HG03139 (cell line): ENCODE data around the gene DNAH1.

ENCODE experiments used
- ATAC-seq: cut with Tn5 transposase; IDR thresholded peaks from one replicate; pipeline ENCODE4 v1.9.1; 2021; ENCODE audit not compliant: unreplicated experiment

DNAH1 gene

DNA sequence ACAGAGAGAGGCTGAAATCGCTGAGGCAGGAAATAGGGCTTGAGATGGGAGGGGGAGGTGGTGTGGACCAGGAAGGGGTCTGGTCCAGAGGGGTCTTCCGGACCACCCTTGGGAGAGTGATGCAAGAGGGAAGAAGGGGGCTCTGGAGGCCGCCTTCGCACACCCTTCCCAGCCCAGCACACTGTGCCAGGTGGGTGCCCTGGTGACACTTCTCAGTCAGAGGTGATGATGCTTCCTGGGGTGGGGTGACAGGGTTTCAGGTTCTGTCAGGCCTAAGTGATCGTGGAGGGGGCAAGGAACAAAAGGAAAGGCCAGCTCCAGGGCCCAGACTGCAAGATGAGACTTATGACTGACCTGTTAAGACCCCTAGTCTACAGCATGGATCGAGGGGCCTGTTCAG lies 116.1 kb downstream of the DNAH1 start:
- no peak for ATAC-seq

DNA sequence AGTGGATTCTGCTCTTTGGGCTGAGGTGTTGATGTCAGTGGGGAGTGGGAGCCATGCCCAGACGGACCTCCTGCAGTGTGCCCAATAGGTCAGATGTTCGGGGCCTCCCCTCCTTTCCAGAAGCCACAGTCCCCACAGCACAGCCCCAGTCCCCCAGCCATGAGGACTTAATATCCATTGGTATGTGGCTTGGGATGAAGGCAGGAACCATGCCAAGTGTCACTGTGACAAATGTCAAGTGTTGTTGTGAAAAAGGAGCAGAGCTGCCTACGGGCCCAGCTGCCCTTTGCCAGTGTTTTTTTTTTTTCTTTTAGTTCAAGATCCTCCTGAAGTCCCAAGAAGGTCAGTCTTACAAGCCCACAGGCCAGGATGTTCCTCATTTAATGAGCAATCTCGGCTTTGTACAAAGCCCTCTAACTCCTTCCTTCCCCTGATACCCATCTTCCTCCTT lies 116.6 kb downstream of the DNAH1 start:
- ATAC-seq: no peak

DNA sequence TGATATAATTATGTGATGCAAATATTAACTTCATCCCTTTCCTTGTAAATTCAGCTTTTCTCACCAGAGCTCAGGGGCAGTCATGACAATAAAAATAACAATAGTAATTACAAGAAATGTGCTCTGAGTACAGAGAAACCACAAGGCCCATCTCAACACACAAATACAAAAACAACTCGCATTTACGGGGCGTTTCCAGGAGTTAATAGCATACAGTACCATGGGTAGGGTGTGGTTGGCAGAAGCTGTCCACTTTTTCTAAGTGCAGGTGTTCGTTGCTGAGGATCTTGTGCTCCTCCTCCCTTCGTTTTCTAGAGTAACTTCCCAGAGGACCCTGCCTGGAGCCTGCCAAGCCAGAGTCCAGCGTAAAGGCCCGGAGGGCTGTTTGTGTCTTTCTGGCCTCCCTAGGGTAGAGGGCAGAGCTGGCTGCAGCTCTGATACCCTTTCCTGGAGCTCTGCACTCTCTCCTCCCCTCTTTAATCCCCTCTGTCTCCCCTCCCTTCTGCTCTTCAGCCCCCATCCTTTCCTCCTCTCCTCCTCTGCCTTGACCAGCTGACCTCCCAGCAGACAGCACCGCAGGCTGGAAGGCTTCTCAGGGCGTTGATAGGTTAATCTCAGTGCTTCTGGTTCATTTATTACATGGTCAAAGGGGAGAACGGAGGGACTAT lies 117.3 kb downstream of the DNAH1 start:
- ATAC-seq: no peak

DNA sequence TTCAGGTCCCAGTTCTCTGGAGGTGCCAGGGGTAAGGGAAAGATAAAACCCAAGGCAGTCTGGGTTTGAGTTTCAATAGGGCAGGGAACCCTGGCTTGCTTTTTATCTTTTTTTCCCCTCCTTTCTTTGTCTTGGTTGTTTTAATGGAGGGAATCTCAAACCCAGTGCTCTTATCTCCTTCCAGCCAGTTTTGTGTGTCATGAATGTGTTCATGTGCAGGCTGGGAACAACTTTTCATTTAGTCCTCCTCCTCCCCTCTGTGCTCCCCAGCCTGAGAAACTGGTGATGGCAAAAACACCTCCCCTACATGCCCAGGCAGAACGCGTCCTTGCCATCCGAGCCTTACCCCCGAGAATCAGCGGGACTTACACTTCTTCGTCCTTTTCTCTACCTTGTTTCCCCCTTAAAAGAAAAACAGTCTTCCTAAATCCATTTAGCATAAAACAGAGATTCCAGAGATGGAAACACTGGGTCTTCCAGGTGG lies 117.9 kb downstream of the DNAH1 start:
- no peak for ATAC-seq

DNA sequence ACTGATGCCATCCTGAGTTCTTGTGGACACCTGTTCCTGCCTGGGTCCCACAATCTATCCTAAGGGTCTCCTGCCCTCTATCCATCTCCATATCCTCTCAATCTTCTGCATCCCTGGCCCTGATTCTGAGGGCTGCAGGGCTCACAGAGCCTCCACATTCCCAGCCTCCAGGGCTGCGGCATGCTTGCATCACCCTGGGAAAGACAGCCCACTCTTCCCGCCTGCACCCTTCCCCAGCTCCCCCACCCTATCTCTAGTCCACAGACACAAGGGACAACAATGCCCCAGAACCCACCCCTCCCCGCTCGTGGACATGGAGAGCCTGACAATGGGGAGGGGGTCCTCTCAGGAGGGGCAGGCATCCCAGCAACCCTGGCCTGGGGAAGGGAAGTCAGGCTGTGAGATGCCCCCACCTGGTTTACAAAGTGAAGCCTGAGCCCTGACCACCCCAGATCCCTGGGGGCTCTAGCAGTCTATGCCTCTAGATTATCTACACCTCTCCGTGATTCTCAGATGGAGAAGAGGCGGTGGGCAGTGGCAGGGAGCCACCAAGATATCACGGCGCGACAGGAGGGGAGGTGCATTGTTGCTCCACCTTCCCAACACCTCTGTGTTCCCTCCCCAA lies 118.5 kb downstream of the DNAH1 start:
- ATAC-seq: no peak

DNA sequence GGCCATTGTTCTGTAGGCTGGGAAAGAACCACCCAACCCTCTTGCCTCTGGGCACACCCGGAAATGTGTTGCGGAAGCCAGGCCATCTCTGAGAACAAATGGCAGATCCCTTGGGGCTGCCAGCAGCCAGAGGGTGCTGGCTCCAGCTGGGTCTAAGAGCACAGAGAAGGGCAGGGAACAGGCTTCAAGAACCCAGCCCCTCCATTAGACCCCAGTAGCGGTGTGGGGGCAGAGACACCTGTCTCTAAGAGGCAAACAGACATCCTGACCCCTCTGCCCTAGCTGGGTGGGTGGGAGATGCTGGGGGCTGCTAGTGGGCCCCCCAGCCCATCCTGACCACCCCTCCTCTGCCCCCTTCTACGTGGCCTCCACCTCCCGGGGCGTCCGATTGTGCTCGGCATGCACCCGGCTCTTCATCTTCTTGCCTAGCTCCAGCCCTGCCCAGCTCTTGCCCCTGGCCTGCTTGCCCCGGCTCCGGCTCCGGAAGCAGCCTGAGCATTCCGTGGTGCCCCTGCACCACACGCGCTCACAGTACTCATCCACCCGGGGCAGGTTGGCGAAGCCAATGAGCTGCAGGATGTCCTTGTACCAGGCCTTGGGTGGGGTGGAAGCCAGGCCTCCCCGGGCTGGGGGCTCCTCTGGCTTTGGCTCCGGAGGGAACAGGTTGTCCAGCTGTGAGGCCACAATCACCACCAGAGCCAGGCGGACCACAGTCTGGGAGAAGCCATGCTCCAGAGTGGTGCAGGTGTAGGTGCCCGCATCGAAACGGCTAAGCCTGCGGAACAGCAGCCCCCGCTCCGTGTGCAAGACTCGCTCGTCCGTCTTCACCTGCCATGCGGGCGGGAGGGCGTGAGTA lies 119.4 kb downstream of the DNAH1 start:
- ATAC-seq: no peak

DNA sequence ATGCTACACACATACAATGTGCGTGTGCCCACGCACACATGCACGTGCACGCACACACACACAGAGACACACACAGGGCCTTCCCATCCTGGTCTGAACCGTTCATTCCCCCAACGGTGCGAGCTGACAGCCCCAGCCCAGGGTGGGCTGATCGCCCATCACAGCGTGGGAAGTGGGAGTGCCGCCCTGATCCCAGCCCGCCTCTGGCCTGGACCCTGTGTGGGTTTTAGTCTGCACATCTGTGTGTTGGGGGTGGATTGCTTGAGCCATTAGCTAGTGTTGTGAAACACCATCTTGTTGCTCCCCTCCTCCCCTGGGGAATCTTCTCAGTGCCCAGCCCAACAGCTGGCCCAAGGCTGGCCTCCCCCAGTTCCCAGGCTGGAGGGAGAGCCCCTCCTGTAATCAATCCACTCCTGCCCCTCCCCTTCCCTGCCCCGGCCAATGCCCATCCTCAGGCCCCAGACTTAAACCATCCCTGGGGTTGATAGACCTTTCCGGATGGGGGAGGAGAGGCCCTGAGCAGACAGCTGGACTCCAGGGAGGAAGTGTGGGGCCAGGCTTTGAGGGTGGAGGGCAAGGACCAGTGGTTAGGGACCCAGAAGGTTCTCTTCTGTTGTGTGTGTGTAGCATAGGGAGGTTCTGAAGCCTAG lies 120.5 kb downstream of the DNAH1 start:
- no peak for ATAC-seq

DNA sequence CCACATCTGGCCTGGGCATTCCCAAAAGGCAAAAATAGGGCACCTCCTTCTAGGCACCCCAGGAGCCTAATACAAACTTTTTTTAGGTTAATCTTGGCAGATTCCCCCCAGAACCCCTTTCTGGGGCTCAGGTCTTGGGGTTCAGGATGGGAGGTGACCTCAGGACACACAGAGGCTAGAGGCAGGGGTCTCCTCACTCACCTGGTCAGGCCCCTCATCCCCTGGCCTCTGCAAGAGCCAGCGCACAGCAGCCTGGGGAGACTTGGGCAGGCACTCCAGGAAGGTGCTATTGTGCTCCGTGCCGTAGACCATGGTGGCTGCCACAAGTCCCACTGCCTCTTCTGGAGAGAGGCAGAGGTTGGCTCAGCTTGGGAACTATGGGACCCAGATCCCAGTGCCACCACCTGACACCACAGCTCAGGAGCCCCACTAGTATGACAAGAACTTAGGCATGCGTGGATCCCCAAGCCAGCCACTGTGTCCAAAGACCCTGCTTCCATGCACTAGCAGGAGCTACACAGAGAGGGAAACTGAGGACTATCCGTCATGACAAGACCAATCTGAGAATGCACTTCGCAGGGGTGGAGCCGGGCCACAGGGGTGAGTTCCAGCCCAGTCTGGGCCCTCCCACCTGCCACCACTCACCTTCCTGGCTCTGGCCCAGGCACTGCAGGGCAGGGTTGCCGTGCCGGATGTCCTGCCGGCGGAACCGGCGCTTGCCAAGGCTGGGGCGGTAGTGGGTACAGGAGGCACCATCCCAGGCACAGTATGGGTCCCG lies 121.4 kb downstream of the DNAH1 start:
- ATAC-seq: no peak

DNA sequence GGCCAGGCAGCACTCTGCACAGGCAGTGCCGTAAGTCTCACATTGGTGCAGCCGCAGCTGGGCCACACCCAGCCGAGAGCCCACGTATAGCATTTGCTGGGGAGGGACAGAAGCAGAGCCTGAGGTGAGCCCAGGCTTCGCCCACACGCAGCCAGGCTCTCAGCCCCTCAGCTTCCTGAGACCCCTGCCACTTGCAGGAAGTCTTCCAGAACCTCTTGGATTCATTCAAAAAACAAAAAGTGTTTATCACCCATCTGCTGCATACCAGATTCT lies 121.9 kb downstream of the DNAH1 start:
- ATAC-seq: no peak

DNA sequence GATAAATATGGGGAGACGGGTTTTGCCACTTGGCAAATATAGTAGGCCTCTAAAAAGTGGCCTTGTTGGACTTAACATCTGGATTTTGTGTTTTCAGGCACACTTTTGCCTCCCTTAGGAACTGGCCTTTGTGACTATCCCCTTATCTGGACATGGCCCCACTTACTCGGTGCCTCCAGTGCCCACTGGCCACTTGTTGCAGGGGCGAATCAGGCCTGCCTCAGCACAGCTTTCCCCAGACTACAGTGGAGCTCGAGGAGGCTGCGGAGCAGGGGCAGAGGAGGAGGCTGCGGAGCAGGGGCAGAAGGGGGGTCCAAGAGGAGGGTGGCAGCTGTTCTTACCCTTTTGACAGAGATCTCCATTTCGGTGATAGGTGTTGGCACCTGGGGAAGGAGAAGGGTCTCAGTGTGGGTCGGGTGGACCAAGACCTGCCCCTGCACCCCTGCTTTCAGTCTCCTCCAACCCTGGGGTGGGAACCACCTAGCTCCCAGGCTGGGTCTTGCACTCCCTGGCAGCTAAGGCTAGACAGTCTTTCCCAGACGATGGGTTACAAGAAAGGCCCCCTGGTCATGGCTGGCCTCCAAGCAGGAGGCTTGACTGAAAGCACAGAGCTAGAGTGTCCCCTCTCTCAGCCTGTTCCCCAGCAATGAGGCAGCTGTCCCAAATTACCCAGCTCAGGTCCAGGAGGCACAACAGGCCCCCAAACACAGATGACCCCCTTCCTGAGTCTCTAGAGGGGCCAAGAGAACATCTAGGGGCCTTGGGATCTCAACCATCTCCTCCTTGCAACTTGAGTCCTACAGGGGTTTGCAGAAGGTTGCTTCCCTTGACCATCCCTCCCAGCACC lies 122.7 kb downstream of the DNAH1 start:
- ATAC-seq: no peak

DNA sequence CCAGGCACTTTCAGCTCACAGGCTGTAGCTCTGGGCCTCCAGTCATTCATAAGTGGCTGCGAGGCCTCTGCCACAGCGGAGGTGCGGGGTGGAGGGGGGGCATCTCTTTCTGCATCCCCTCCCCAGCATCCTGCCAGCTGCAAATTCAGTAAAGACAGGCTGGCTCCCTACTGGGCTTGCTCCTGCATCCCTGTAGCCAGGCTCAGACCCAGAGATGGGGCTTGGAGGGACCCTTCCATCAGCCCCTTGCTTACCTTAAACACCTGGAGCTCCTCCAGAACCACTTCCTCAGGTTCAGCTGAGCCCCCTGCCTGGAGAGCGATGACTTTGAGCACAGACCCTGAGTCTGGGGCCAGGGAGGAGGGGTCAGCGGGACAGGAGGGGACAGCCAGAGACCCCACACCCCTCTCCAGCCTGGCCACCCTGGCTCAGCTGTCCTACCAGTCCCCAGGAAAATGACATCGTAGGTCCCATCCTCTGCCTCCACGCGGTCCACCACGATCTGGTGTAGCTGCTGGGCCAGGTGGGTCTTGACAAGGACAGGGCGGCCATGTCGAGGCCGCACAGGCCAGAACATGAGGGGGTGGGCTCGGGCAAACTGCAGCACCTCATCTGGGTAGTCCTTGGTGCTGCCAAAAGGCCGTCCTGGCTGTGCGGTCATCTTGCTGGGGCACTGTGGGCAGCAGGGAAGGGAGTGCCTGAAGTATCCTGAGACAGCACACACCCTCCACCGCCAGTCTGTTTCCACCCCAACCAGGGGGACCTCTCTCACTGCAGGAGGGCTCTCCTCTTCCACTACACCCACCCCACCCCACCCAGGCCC lies 123.5 kb downstream of the DNAH1 start:
- no peak for ATAC-seq

DNA sequence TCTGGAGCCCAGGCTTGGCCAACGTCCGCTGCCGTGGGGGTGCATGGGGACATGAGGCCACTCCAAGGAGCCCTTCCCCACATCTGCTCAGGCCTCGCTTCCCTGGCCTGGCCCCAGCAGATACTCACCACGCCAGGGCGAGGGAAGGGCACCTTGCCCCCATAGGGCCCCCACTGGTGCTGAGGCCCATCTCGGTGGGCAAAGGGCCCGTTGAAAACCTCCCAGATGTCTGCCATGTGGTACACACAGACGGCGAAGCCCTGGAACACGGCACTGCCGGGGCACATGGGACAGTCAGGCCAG lies 124.1 kb downstream of the DNAH1 start:
- ATAC-seq: no peak

DNA sequence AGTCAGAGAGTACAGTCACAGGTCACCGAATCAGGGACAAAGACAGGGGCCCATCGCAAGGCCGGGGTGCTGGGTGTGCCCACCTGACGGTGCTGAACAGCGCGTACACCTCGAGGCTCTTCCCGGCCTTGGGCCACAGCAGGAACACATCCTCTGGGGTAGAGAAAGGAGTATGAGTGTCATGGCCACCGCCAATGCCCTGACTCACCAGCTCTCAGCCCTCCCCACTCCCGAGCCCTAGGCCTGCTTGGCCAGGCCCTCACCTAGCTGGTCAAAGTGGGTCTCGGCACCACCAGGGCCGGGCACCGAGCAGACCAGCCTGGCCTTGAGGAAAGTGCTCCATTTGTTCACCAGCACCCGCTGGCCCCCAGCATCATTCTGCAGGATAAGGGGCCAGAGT lies 124.6 kb downstream of the DNAH1 start:
- no peak for ATAC-seq

DNA sequence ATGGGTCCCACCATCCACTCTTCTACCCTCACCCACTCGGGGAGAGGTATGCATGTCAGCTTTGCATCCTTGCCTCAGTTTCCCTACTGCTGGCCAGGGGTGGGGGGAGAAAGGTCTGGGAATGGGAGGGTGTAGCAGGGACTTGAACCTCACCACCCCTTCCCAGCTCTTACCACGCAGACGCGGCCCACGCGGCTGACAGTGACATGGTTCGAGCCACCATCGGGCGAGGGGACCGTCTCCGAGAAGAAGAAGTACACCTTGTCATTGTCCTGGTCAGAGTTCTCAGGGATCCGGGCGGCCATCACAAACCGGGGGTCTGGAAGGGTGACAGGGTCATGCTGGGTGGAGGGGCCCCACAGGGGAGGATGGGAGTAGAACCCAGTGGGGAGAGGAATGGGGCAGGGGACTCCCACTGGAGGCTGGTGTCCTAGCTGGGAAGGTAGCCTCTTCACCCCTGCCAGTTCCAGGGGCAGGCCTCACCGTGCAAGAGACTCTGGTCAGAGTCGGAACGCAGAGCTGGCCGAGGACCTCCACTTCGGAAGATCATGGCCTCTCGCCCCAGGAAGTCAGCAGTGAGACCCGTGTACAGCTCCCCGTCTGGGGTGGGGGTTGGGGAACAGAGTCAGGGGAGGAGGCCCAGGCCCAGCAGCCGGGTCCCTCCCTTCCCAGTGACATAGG lies 125.1 kb downstream of the DNAH1 start:
- no peak for ATAC-seq

DNA sequence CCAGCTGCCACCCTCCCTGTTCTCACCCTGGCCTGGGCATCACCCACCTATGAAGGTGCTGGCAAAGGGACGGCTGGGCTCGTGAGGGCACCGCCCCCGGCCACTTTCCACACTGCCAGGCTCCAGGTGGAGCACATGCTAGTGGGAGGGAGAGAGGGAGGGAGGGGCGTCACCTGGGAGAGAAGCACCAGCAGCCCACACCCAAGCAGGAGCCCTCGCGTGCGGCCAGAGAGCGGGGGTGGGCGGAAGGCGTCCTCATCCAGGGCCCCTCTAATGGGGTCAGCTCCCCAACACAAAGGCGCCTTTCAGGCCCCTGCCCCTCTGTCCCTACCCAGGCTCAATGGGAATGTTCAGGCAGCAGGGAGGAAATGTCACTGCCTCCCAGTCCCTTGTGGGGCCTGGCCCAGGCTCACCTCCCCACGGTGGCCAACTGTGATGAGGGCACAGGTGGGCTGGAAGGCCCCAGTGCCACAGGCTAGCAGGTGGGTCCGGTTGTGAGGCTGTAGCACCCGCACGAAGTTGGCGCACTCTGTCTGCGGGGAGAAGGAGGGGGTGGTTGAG lies 125.7 kb downstream of the DNAH1 start:
- no peak for ATAC-seq

DNA sequence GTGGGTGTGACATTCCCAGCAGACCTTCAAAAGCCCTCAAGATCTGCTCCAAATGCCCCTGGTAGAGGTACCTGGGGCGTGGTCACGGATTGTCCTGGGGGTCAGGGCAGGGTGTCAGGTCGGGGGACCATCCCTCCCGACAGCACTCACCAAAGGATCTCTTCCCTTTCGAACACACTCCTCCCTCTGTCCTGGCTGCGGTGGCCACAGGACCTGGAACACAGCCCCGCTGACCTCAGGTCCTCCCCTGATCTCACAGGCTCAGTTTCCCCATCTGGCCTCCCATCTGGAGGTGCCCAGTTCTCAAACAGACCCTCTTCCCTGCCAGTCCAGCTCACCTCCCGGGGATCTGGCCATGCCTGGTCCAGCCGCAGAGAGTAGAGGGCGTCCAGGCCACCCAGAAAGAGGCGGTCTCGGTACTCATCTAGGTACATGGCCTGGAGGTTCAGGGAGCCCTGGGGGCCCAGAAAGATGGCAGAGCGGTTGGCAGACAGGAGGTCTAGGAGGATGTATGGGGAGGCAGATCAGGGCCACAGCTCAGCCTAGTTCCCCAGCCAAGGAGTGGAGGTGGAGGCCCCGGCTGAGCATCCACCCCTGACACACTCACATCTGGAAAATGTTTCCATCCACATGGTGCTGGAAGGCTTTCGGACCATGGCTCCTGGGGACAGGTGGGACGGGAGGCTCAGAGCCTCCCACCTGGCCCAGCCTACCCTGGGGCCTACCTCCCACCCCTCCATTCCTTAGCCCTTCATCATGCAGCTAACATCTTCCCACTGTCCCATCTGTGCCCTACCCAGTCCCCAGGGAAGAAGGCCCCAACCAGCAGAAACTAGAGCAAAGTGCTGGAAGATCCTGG lies 126.5 kb downstream of the DNAH1 start:
- no peak for ATAC-seq

DNA sequence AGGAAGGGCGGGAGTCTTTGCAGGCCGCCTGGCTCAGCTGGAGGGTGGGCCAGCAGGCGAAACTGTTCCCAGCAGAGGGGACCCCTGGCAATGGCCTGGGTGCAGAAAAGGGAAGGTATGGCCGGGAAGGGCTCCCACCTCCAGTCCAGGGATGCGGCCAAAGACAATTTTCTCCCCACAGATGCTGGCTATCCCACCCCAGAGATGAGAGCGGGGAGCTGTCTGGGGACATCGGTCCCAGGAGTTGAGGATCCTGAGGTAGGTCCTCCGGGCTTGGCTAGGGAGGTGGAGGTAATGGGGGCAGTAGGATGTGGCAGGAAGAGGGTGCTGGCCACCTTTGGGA lies 127.1 kb downstream of the DNAH1 start:
- no peak for ATAC-seq
